Ecto neural progenitor cell (in vitro differentiated cells): Measurements from ENCODE around the gene ANAPC1.
"Not testable (repeated sequence)": the region's sequence is repeated elsewhere in the genome, so short reads cannot be mapped to it uniquely, and the experiment has no call there.

ENCODE experiments used
- DNase-seq: peaks from one replicate; pipeline ENCODE4 v3.0.0-alpha.2; 2018; ENCODE audit warnings: low spot score

The ANAPC1 gene

DNA sequence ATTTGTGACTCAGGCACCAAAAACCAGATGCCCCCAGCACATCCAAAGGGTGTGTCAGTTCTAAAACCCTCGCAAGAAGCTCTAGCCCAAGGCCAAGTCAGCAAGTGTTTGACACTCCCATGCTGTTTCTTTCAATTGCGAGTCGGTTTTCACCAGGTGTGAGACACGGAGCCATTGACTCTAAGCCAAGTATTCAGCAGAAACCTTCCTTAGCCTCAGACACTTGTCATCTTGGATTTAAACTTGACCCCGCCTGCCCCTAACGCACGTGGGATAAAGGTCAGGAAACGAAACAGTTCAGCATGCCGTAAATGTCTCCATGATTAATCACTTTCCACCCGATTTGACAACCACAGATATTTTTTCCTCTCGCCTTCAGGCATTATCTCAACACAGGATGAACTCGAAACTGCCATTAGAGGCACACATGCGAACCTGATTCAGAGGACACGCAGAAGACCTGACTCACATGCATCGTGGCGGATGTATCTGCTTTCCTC, 156.3 kb downstream of the ANAPC1 start:
- not testable (repeated sequence) for DNase-seq

DNA sequence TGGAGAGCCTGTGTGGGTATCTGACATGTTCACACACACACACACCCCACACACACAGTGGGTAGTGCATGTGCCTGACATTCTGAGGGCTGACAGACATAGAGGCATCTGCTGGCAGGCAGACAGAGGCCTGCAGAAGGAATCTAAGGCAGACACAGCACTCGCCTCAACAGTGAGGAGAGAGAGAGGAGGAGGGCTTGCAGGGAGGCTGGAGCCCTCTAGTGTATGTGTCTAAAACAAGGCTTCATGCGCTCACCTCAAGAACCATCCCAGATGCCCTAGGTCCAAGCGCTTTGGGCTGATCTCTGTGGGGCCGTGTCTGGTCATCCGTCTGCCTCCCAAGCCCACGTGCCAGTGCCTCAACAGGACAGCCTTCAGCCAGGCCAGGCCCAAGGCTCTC, 158.3 kb downstream of the ANAPC1 start:
- DNase-seq = not testable (repeated sequence)

DNA sequence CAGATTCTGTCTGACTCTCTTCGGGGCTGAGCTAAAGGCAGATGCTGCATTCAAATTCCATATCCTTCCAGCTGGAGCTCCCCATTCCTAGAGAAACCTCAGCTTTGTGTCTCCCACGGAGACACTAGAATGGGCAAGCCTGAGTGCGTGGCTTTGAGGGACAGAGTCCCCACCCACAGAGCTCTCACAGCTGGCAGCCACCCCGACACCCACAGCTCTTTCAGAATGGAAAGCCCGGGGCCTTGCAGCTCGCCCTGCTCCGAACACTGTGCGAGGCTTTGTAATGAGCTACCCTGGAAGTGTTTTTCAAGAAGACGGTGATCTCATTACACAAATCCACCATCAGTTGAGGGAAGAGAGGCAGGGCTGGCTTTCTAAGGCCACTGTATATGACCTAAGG, 164.4 kb downstream of the ANAPC1 start:
- not testable (repeated sequence) for DNase-seq
